HUES6 (cell line): ENCODE data around the gene SFXN3.
A peak's percentile ranks its signal among the peaks of the same experiment; 100 is the strongest.

Experiments used
- H3K27ac ChIP-seq: 2 replicates; pipeline ENCODE4 v1.7.0; 2013; ENCODE audit warnings: low read depth, mild to moderate bottlenecking, low read length, inconsistent platforms
- H3K27me3 ChIP-seq: 2 replicates; pipeline ENCODE4 v1.6.1; 2013; ENCODE audit warnings: low read length; ENCODE audit not compliant: control insufficient read depth, insufficient read depth
- H3K36me3 ChIP-seq: 2 replicates; pipeline ENCODE4 v1.6.1; 2013; ENCODE audit warnings: low read length; ENCODE audit not compliant: control insufficient read depth, insufficient read depth
- H3K4me1 ChIP-seq: 2 replicates; pipeline ENCODE4 v1.6.1; 2013; ENCODE audit warnings: low read length; ENCODE audit not compliant: control insufficient read depth, insufficient read depth
- H3K4me3 ChIP-seq: 2 replicates; pipeline ENCODE4 v1.5.1; 2013; ENCODE audit warnings: low read depth, low read length
- H3K9ac ChIP-seq: one replicate; pipeline ENCODE4 v1.6.1; 2013; ENCODE audit warnings: mild to moderate bottlenecking, low read length
- H3K9me3 ChIP-seq: 2 replicates; pipeline ENCODE4 v1.6.1; 2013; ENCODE audit warnings: low read depth, low read length; ENCODE audit not compliant: control insufficient read depth, insufficient read depth

SFXN3 gene

DNA sequence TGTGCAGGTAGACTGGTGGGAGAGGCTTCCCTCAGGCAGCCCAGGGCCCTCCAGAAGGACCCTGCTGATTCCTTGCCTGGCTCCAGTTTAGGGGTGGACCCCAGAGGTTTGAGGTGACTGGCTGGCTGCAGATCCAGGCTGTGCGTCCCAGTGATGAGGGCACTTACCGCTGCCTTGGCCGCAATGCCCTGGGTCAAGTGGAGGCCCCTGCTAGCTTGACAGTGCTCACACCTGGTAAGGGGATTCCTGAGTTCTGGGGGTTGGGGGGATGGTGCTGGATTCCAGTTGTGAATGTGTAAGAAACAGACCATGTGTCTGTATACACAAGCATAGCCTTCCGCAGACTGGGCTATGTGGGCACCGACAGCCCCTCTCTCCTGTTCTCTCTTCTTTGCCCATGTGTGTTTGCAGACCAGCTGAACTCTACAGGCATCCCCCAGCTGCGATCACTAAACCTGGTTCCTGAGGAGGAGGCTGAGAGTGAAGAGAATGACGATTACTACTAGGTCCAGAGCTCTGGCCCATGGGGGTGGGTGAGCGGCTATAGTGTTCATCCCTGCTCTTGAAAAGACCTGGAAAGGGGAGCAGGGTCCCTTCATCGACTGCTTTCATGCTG is 33.5 kb downstream of the SFXN3 start:
- Histone ChIP-seq H3K27me3 (peaks cover 63% of the 10 kb centered on the region), H3K4me1 (peaks cover 31% of the 10 kb centered on the region), H3K9ac (no peak overlapping the region), H3K9me3 (no peaks in the 10 kb centered on the region), H3K4me3 (no peak overlapping the region), H3K36me3 (no peaks in the 10 kb centered on the region), H3K27ac (no peak overlapping the region)

- peaks cover 28% of the 10 kb centered on the region for H3K4me1 ChIP-seq
- H3K27me3 ChIP-seq = peaks cover 63% of the 10 kb centered on the region
- no peak overlapping the region for H3K27ac ChIP-seq
- H3K36me3 ChIP-seq = no peaks in the 10 kb centered on the region
- H3K4me3 ChIP-seq = peak overlapping the region; percentile 79
- H3K9me3 ChIP-seq = no peaks in the 10 kb centered on the region
- no peak overlapping the region for H3K9ac ChIP-seq
Measured at GRCh38 chr10:101065481-101066145, 34.6 kb downstream of the SFXN3 start.

DNA sequence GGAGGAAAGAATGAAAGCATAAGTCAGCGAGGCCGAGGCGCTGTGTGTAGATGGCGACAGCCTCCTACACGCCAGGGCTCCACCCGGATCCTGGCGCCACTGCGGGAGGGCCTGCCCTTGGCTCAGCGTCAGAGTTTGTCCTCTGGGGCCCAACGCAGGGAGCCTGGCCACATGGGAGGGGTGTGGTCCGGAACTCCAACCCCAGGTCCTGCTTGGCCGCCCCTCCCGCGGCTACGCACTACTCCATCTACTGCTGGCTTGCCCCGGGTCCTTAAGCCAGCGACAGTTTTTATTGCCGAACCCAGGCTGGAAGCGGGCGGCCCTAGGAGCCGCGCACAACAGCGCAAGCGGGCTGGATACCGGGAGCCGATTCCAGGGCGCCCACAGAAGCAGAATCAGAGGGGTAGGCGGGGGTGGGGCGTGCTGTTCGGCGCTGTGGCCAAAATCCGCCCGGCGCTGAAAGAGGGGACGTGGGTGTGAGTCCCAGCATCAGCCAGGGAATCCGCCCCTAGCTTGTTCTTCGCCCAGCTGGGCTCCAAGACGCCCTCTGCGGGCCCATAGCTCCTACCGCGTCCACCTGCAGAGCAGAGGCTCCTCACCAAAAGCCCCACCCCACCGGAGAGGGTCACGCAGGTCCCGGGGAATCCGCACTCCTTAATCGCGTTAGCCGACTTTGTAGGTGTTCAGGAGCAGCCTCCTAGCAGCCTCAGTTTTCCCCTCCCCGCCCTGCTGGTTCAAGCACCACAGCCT is 35.3 kb downstream of the SFXN3 start:
- no peak overlapping the region for H3K9ac ChIP-seq

GRCh38 chr10:101066896-101067355 is 35.9 kb downstream of the SFXN3 start:
- peak overlapping the region; percentile 79 for H3K4me3 ChIP-seq
- no peaks in the 10 kb centered on the region for H3K36me3 ChIP-seq
- peaks cover 29% of the 10 kb centered on the region for H3K4me1 ChIP-seq
- peaks cover 63% of the 10 kb centered on the region for H3K27me3 ChIP-seq
- H3K9ac ChIP-seq = no peak overlapping the region
- no peaks in the 10 kb centered on the region for H3K9me3 ChIP-seq
- no peak overlapping the region for H3K27ac ChIP-seq

More for the DNA sequence above, 35.3 kb downstream of the SFXN3 start:
- Histone ChIP-seq H3K4me1 (peaks cover 28% of the 10 kb centered on the region), H3K4me3 (peak overlapping the region; percentile 79), H3K36me3 (no peaks in the 10 kb centered on the region), H3K9me3 (no peaks in the 10 kb centered on the region), H3K27ac (no peak overlapping the region), H3K27me3 (peaks cover 63% of the 10 kb centered on the region)

- H3K27ac ChIP-seq = no peak overlapping the region
- H3K36me3 ChIP-seq = no peaks in the 10 kb centered on the region
- H3K9ac ChIP-seq = peak overlapping the region; percentile 37
- H3K4me1 ChIP-seq = peaks cover 28% of the 10 kb centered on the region
- no peaks in the 10 kb centered on the region for H3K9me3 ChIP-seq
- peaks cover 63% of the 10 kb centered on the region for H3K27me3 ChIP-seq
- H3K4me3 ChIP-seq = peak overlapping the region; percentile 79
Measured at GRCh38 chr10:101067356-101068083, 36.5 kb downstream of the SFXN3 start.

- Histone ChIP-seq H3K27ac (no peak overlapping the region), H3K4me1 (peaks cover 22% of the 10 kb centered on the region), H3K9me3 (no peaks in the 10 kb centered on the region), H3K27me3 (peaks cover 63% of the 10 kb centered on the region), H3K4me3 (no peak overlapping the region), H3K9ac (no peak overlapping the region), H3K36me3 (no peaks in the 10 kb centered on the region)
Measured at GRCh38 chr10:101069441-101069840, 38.4 kb downstream of the SFXN3 start.

DNA sequence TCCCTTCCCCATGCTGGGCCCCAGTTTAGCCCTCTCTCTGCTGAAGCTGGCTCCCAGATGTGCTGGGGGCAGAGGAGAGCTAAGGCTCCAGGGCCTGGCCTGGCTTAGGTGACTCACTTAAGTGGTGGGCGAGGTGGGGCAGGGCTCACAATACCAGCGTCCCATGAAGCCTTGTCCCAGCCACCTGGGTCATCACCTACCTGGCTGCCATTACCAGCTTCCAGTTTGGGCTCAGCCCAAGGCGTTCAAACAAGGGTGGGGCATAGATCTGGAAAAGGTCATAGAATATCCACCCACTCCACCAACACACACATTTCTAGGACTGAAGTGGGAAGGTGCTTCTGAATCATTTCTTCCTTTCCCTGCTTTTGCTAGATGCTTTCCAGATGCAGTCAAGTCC is 39.1 kb downstream of the SFXN3 start:
- Histone ChIP-seq H3K27ac (no peak overlapping the region), H3K9ac (no peak overlapping the region), H3K9me3 (no peaks in the 10 kb centered on the region), H3K36me3 (no peaks in the 10 kb centered on the region), H3K4me1 (peaks cover 22% of the 10 kb centered on the region), H3K27me3 (peaks cover 61% of the 10 kb centered on the region), H3K4me3 (no peak overlapping the region)

DNA sequence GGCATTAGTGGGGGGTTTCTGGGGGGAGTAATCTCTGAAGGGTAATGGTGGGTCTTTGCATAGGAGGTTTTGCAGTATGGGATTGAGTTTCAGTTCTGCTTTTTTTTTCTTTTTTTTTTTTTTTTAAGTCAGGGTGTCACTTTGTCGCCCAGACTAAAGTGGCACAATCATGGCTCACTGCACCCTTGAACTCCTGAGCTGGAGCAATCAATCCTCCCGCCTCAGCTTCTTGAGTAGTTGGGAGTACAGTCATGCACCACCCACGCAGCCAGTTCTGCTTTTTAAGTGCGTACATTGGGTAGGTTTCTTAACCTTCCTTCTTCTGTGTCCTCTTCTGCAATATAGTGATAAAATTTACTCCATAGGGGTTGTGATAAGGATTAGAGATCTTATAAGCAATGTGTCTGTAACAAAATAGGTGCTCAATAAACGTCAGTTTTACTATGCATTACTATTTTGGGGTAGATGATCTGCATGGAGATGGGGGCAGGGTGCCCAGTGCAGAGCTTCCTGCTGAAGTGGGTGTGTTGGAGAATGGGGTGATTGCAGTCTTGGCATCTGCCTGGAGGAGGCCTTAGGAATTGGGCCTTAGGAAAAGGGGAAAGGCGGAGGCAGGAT is 40.3 kb downstream of the SFXN3 start:
- Histone ChIP-seq H3K9ac (no peak overlapping the region), H3K4me1 (peaks cover 17% of the 10 kb centered on the region), H3K36me3 (no peaks in the 10 kb centered on the region), H3K9me3 (no peaks in the 10 kb centered on the region), H3K27ac (no peak overlapping the region), H3K27me3 (peaks cover 61% of the 10 kb centered on the region), H3K4me3 (no peak overlapping the region)

DNA sequence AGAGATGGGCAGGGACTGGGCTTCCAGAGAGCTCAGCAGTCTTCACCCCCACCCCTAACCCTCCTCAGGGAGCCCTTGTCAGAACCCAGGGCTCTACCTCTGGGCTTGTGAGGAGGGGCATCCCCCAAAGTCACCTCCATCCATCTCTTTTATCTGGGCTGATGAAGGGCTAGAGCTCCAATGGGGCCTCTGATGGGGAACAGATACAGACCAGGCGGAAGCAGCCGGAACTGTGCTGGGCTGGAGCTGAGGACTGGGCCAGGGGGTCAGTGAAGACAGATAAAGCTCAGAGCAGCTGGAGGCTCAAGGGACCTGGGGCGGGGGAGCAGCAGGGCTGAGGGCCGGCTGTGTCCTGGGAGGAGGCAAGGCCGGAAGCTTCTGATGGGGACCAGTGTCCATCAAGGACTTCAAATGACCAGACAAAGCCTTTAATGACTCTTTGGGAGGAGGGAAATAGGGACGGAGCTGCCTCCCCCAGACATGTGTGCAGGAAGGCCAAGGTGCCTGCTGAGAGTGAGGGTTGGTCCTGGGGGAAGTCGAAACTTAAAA is 40.9 kb downstream of the SFXN3 start:
- no peak overlapping the region for H3K4me3 ChIP-seq
- H3K27me3 ChIP-seq = peaks cover 62% of the 10 kb centered on the region
- H3K36me3 ChIP-seq = no peaks in the 10 kb centered on the region
- no peaks in the 10 kb centered on the region for H3K9me3 ChIP-seq
- H3K9ac ChIP-seq = no peak overlapping the region
- H3K27ac ChIP-seq = no peak overlapping the region
- H3K4me1 ChIP-seq = peaks cover 16% of the 10 kb centered on the region

DNA sequence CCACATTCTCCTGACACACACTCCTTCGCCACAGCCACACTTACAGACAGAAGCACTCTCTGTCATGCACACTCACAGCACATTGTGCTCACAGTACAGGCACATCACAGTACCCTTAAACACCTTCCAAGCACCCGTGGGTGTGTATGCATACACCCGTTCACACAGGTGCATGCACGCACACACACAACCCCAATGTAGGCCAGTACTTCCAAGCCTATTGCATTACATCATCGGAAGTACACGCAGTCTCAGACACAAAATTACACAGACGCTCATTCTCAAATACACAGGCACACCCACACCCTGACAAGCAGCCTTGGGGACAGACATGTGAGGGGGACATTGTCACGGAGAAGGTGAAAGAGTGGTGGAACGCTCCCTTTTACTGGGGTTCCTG is 41.9 kb downstream of the SFXN3 start:
- H3K27me3 ChIP-seq = peaks cover 56% of the 10 kb centered on the region
- peaks cover 16% of the 10 kb centered on the region for H3K4me1 ChIP-seq
- H3K9ac ChIP-seq = no peak overlapping the region
- H3K4me3 ChIP-seq = 0 out of 2 replicates have a peak overlapping the region, but pooled peaks have one; percentile 18
- H3K9me3 ChIP-seq = no peaks in the 10 kb centered on the region
- H3K36me3 ChIP-seq = no peaks in the 10 kb centered on the region
- no peak overlapping the region for H3K27ac ChIP-seq
